Measurements from ENCODE around the gene CSH2.
"Not testable (repeated sequence)": the region's sequence is repeated elsewhere in the genome, so short reads cannot be mapped to it uniquely, and the experiment has no call there.

DNA sequence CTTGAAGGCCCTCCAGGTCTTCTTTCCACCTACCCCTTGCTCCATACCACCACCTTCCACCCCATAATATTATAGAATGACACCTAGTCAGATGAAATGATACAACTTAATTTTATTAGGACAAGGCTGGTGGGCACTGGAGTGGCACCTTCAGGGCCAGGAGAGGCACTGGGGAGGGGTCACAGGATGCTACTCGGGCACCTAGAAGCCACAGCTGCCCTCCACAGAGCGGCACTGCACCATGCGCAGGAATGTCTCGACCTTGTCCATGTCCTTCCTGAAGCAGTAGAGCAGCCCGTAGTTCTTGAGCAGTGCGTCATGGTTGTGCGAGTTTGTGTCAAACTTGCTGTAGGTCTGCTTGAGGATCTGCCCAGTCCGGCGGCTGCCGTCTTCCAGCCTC is 21.3 kb upstream of the CSH2 start:
- TF ChIP-seq POLR2A, POLR2AphosphoS5 (IDR thresholded peaks at IDR 0.05): not testable (repeated sequence)
- TF ChIP-seq, protein P1, sequence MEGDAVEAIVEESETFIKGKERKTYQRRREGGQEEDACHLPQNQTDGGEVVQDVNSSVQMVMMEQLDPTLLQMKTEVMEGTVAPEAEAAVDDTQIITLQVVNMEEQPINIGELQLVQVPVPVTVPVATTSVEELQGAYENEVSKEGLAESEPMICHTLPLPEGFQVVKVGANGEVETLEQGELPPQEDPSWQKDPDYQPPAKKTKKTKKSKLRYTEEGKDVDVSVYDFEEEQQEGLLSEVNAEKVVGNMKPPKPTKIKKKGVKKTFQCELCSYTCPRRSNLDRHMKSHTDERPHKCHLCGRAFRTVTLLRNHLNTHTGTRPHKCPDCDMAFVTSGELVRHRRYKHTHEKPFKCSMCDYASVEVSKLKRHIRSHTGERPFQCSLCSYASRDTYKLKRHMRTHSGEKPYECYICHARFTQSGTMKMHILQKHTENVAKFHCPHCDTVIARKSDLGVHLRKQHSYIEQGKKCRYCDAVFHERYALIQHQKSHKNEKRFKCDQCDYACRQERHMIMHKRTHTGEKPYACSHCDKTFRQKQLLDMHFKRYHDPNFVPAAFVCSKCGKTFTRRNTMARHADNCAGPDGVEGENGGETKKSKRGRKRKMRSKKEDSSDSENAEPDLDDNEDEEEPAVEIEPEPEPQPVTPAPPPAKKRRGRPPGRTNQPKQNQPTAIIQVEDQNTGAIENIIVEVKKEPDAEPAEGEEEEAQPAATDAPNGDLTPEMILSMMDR (IDR thresholded peaks at IDR 0.05) = not testable (repeated sequence)
